SH-SY5Y (cell line): ENCODE results near the gene SPATA20.

ENCODE experiments used
- GATA2 ChIP-seq: IDR thresholded peaks from 2 replicates; pipeline ENCODE4 v1.6.1; 2011; ENCODE audit warnings: mild to moderate bottlenecking, low read depth, low read length
- GATA3 ChIP-seq: IDR thresholded peaks from 2 replicates; pipeline ENCODE4 v1.6.1; 2011; ENCODE audit warnings: low read depth, mild to moderate bottlenecking, low read length, moderate library complexity

Gene SPATA20

GRCh38 chr17:50579399-50579798, 32.4 kb downstream of the SPATA20 start:
- TF ChIP-seq GATA2 (no peak), GATA3 (no peak)

GRCh38 chr17:50580646-50581045, 33.7 kb downstream of the SPATA20 start:
- TF ChIP-seq GATA3 (no peak), GATA2 (no peak)

- TF ChIP-seq GATA3 (no peak), GATA2 (no peak)
Observed at GRCh38 chr17:50581316-50581715, 34.3 kb downstream of the SPATA20 start.

- no peak for TF ChIP-seq GATA2
- TF ChIP-seq GATA3: no peak
Observed at GRCh38 chr17:50582741-50583140, 35.8 kb downstream of the SPATA20 start.

- no peak for TF ChIP-seq GATA2
- no peak for TF ChIP-seq GATA3
Observed at GRCh38 chr17:50583641-50584040, 36.7 kb downstream of the SPATA20 start.

- TF ChIP-seq GATA3 (no peak), GATA2 (no peak)
Observed at GRCh38 chr17:50584116-50584515, 37.1 kb downstream of the SPATA20 start.

- TF ChIP-seq GATA3: no peak
- TF ChIP-seq GATA2: no peak
Observed at GRCh38 chr17:50584749-50585148, 37.8 kb downstream of the SPATA20 start.

- TF ChIP-seq GATA3 (no peak), GATA2 (no peak)
Observed at GRCh38 chr17:50585346-50585745, 38.4 kb downstream of the SPATA20 start.

GRCh38 chr17:50585891-50586290, 38.9 kb downstream of the SPATA20 start:
- TF ChIP-seq GATA2: no peak

GRCh38 chr17:50586421-50587247, 39.7 kb downstream of the SPATA20 start:
- no peak for TF ChIP-seq GATA3

- TF ChIP-seq GATA2 (no peak), GATA3 (no peak)
Observed at GRCh38 chr17:50587571-50587970, 40.6 kb downstream of the SPATA20 start.

- TF ChIP-seq GATA2 (no peak), GATA3 (no peak)
Observed at GRCh38 chr17:50588391-50589049, 41.5 kb downstream of the SPATA20 start.

- no peak for TF ChIP-seq GATA2
- TF ChIP-seq GATA3: no peak
Observed at GRCh38 chr17:50589095-50589705, 42.2 kb downstream of the SPATA20 start.

GRCh38 chr17:50590946-50591737, 44.2 kb downstream of the SPATA20 start:
- TF ChIP-seq GATA2: no peak
